ENCODE results near the gene MELK.

- no peak for TF ChIP-seq POLR2AphosphoS5 (IDR thresholded peaks at IDR 0.05; ENCODE audit: borderline replicate concordance, low read depth, low read length)
- no peak for TF ChIP-seq EZH2 (IDR thresholded peaks at IDR 0.05)
- no peak for TF ChIP-seq FOXP2 (optimal IDR thresholded peaks at IDR 0.05; ENCODE audit: control extremely low read depth, extremely low read length, insufficient read depth)
Measured at GRCh38 chr9:36725777-36726356, 153.2 kb downstream of the MELK start.
